Keratinocyte (primary cell): ENCODE measurements around the gene C22orf39.

Source experiments
- CTCF ChIP-seq, 3 experiments: IDR thresholded peaks in 1 of 3; conservative IDR thresholded peaks in 1 of 3; optimal IDR thresholded peaks in 1 of 3; 2 replicates in 2 of 3; 3 replicates in 1 of 3; pipeline versions ENCODE3 to v1.5.1; 2011; ENCODE audit warnings: low read length in 3 of 3, mild to moderate bottlenecking in 3 of 3, moderate library complexity in 2 of 3, control low read depth in 1 of 3, inconsistent platforms in 1 of 3; ENCODE audit not compliant: insufficient read depth in 2 of 3; ENCODE audit errors: extremely low read depth in 1 of 3
- EZH2 ChIP-seq: IDR thresholded peaks from one replicate; pipeline ENCODE4 v1.6.1; 2012; ENCODE audit warnings: inconsistent platforms, mild to moderate bottlenecking, low read length, moderate library complexity

GRCh38 chr22:19479355-19480172, 32.1 kb upstream of the C22orf39 start, which contains the start of gene CDC45:
- TF ChIP-seq CTCF (optimal IDR thresholded peaks at IDR 0.05 in 1 of 3, IDR thresholded peaks at IDR 0.05 in 1 of 3, conservative IDR thresholded peaks at IDR 0.05 in 1 of 3; ENCODE audit: extremely low read depth in 1 of 3, insufficient read depth in 2 of 3, low read length in 3 of 3), result no peak
- TF ChIP-seq EZH2, result no peak
